ENCODE data around the gene IFI44.

IFI44 gene

DNA sequence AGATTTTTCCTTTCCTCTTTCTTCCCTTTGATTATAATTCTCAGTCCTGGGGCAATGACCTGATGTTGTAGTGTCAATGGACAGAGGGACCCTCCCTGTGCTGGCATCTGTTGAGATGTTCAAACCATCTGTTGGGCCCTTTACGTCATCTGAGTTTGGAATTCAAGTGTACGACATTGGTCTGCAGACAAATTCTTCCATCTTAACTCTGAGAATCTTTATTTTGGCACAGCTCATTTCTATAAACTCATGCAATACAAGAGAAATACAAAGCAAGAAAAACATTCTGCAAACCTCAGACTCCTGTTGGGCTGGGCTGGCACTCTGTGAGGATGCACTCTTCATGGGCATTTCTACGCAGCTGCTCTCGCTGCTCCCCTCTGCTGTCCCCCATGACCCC, 54.2 kb downstream of the IFI44 start:
- no peak for DNase-seq (ENCODE audit: low read depth in 2 of 2)

DNA sequence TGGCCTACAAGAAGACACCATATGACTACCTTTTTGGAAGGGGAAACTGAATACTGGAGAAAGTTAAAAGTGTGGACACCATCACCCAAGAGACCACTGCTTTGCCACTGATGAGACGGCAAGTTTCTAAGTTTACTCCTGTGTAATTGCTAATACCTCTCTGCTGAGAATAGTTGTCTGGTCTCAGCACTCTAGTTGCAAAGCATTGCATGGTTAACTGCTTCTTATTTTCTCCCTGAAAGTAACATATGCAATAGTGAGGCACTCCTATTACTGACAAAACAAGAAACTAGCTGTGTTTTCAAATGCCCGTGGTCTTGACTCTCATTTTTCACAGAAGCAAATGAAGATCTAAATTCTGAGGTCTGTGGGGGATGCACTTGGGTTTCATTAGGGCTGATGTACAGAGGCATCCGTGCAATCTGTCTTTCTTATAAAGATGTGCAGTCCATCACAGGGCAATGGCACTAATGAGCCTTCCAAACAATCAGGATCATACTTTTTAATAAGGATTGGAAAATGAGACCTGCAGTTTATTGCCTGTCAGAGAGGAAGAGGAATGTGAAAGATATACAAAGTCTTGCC, 62.9 kb downstream of the IFI44 start:
- no peak for DNase-seq (ENCODE audit: low read depth in 2 of 2)

DNA sequence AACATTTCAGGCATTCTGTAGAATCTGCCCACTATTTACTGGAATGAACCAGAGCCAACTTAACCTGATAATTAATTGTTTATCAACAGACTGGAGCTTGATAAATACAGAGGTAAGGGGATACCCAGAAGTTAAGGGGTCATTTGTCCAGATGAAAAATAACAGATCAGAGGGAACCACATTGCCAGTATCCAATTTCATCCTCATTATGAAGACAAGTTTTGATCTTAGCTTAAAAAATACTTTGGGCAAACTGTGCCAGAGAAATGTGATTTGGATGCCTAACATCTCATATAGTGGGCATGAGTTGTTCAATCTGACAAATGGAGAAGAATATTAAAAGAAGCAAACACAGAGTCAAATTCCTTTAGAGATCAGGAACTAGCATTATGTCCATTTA, 63.7 kb downstream of the IFI44 start:
- no peak for DNase-seq (ENCODE audit: low read depth in 2 of 2)
